CD4-positive, alpha-beta T cell (primary cell): ENCODE data around the gene EP300. TPM values are rescaled to one million over a fixed set of nuclear protein-coding genes. Genes with fewer than 3 reads are reported as not detected.

Source experiments
- ATAC-seq: fragments of 200-7000 bp; cut with Tn5 transposase; one replicate; pipeline ENCODE4 v1.10.0; 2022; ENCODE audit warnings: mild to moderate bottlenecking; ENCODE audit not compliant: poor library complexity
- CTCF ChIA-PET: fragments of 350-600 bp; sonication (Branson Sonifier 250); formaldehyde crosslinking; loops from one replicate; lab custom pipeline; 2021; ENCODE audit warnings: antibody characterized with exemption, inconsistent platforms; lab: Charles Lee
- POLR2A ChIA-PET: fragments of 350-600 bp; sonication (Branson Sonifier 250); formaldehyde crosslinking; loops from one replicate; lab custom pipeline; 2021; ENCODE audit warnings: antibody characterized with exemption, inconsistent platforms; lab: Charles Lee
- DNase-seq, 14 experiments: peaks; one replicate each; pipeline ENCODE4 v3.0.0-alpha.2; 2013 to 2020; ENCODE audit warnings: mixed read lengths in 2 of 14
- H3K27ac ChIP-seq, 2 donors: one replicate each; pipeline versions ENCODE4 v1.5.1 to v1.7.0; 2013; ENCODE audit warnings: low read length in 2 of 2, low read depth in 1 of 2, mild to moderate bottlenecking in 1 of 2
- H3K27me3 ChIP-seq, 2 experiments: 1 replicate in 1 of 2; 2 replicates in 1 of 2; pipeline versions ENCODE4 v1.6.1 to v1.7.0; 2013; ENCODE audit warnings: low read length in 2 of 2, control low read depth in 1 of 2, mild to moderate bottlenecking in 1 of 2, moderate library complexity in 1 of 2; ENCODE audit not compliant: insufficient read depth in 2 of 2, control insufficient read depth in 1 of 2
- H3K36me3 ChIP-seq: one replicate; pipeline ENCODE4 v1.6.1; 2013; ENCODE audit warnings: low read length, control low read depth; ENCODE audit not compliant: insufficient read depth
- H3K4me1 ChIP-seq: one replicate; pipeline ENCODE4 v1.6.1; 2013; ENCODE audit warnings: low read length, control low read depth; ENCODE audit not compliant: insufficient read depth
- H3K4me3 ChIP-seq: one replicate; pipeline ENCODE4 v1.5.1; 2013; ENCODE audit warnings: mild to moderate bottlenecking, low read length, moderate library complexity
- H3K9me3 ChIP-seq, 2 experiments: 1 replicate in 1 of 2; 2 replicates in 1 of 2; pipeline versions ENCODE4 v1.6.1 to v1.7.0; 2013; ENCODE audit warnings: low read length in 2 of 2, mild to moderate bottlenecking in 2 of 2, control low read depth in 1 of 2, moderate library complexity in 1 of 2; ENCODE audit not compliant: control insufficient read depth in 1 of 2, insufficient read depth in 1 of 2
- H3K27ac Mint-ChIP-seq: one replicate; pipeline ENCODE4 v1.8.0; 2020; ENCODE audit warnings: mixed read lengths
- H3K27me3 Mint-ChIP-seq: one replicate; pipeline ENCODE4 v1.8.0; 2021; ENCODE audit warnings: mixed read lengths
- H3K36me3 Mint-ChIP-seq: one replicate; pipeline ENCODE4 v1.8.0; 2021; ENCODE audit warnings: low read depth, mixed read lengths
- H3K4me1 Mint-ChIP-seq: one replicate; pipeline ENCODE4 v1.8.0; 2021; ENCODE audit warnings: low read depth, mixed read lengths
- H3K4me3 Mint-ChIP-seq: one replicate; pipeline ENCODE4 v1.8.0; 2020; ENCODE audit warnings: mild to moderate bottlenecking, mixed read lengths
- H3K9me3 Mint-ChIP-seq: one replicate; pipeline ENCODE4 v1.8.0; 2020; ENCODE audit warnings: mixed read lengths
- intact Hi-C, 2 experiments: fragments of 100-400 bp; cut with DNase I in 1 of 2; cut with micrococcal nuclease in 1 of 2; formaldehyde crosslinking; loops; one replicate each; pipeline versions ENCODE4 v1.15.1 to v1.9.0; 2023 to 2025; cut with DNase I, micrococcal nuclease
- total RNA-seq, 174 experiments: library from RNA in 2 of 174; stranded (reverse) in 2 of 174; gene quantifications; one replicate each; pipeline ENCODE4 v1.2.3 and lab custom pipeline; 2021 to 2026
- TF ChIP-seq, protein P1 (sequence below): fragments of 200-600 bp; IDR thresholded peaks from one replicate; pipeline ENCODE4 v1.8.0; 2022; ENCODE audit warnings: antibody characterized with exemption, mild to moderate bottlenecking

Gene EP300
- total RNA-seq, 2 experiments from 2014 or later, result 126 to 134 TPM

DNA sequence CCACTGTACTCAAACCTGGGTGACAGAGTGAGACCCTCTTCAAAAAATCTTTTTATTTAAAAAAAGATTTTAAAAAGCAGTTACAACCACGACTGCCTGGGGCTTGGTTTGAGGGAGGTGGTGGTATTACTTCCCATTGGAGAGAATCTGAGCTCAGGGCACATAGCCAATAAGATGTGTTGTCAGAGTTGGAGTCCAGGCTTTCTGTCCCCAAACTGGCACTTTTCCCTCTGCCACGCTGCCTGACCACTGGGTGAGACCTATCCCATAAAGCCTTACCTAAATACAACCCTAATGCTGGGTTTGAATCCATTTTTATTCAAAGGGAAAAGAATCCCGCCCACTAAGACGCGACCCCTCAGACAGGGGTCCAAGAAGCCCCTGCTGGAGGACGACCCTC is 136.8 kb downstream of the EP300 start:
- ChIA-PET POLR2A (no interaction called here), CTCF (no interaction called here)
- Mint-ChIP-seq H3K27me3 (no peaks in the 10 kb centered on the region), H3K27ac (no peak overlapping the region), H3K9me3 (no peaks in the 10 kb centered on the region), H3K36me3 (peaks cover 46% of the 10 kb centered on the region), H3K4me3 (no peak overlapping the region), H3K4me1 (no peaks in the 10 kb centered on the region)
- TF ChIP-seq, protein P1, sequence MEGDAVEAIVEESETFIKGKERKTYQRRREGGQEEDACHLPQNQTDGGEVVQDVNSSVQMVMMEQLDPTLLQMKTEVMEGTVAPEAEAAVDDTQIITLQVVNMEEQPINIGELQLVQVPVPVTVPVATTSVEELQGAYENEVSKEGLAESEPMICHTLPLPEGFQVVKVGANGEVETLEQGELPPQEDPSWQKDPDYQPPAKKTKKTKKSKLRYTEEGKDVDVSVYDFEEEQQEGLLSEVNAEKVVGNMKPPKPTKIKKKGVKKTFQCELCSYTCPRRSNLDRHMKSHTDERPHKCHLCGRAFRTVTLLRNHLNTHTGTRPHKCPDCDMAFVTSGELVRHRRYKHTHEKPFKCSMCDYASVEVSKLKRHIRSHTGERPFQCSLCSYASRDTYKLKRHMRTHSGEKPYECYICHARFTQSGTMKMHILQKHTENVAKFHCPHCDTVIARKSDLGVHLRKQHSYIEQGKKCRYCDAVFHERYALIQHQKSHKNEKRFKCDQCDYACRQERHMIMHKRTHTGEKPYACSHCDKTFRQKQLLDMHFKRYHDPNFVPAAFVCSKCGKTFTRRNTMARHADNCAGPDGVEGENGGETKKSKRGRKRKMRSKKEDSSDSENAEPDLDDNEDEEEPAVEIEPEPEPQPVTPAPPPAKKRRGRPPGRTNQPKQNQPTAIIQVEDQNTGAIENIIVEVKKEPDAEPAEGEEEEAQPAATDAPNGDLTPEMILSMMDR, result no peak
- no peak overlapping the region for H3K4me3 ChIP-seq
- DNase-seq (no peak), ATAC-seq (no peak)
- H3K36me3 ChIP-seq, result peaks cover 56% of the 10 kb centered on the region
- no peak overlapping the region for H3K27ac ChIP-seq
- H3K9me3 ChIP-seq, result no peaks in the 10 kb centered on the region
- no peaks in the 10 kb centered on the region for H3K4me1 ChIP-seq
- H3K27me3 ChIP-seq, result no peaks in the 10 kb centered on the region
- intact Hi-C loops, result no loop called here

Other genes starting within 250 kb of the EP300 start
- gene ST13, start 236.0 kb upstream of the EP300 start, total RNA-seq, result 100 to 1,000 TPM; 164 to 170 TPM
- gene XPNPEP3, start 235.4 kb upstream of the EP300 start, total RNA-seq, result 10 to 100 TPM; 16.3 to 17.9 TPM
- gene DNAJB7, start 230.5 kb upstream of the EP300 start, total RNA-seq, result not detected
- gene RBX1, start 141.2 kb upstream of the EP300 start, total RNA-seq, result 10 to 100 TPM; 19.8 to 21.6 TPM
- 10 to 100 TPM; 16.4 to 17.5 TPM for gene L3MBTL2, start 112.7 kb downstream of the EP300 start, total RNA-seq
- 1 to 10 TPM; 1.7 to 1.8 TPM for gene CHADL, start 148.3 kb downstream of the EP300 start, total RNA-seq
- 100 to 1,000 TPM; 163 to 172 TPM for gene RANGAP1, start 193.6 kb downstream of the EP300 start, total RNA-seq
- 10 to 100 TPM; 29.5 to 32.7 TPM for gene ZC3H7B, start 208.9 kb downstream of the EP300 start, total RNA-seq